Activated B cell treated with CpG ODN at 0.5 μM for 24 hours (primary cell): ENCODE data around the gene CRYL1. TPM values are rescaled to one million over a fixed set of nuclear protein-coding genes. Genes with fewer than 3 reads are reported as not detected.
A peak's percentile ranks its signal among the peaks of the same experiment; 100 is the strongest.

Experiments used
- ATAC-seq: fragments of 200-7000 bp; cut with Tn5 transposase; one replicate; pipeline ENCODE4 v1.10.0; 2021; ENCODE audit warnings: low read depth, mild to moderate bottlenecking, moderate library complexity
- CTCF ChIA-PET: fragments of 350-600 bp; sonication (Branson Sonifier 250); formaldehyde crosslinking; loops from one replicate; lab custom pipeline; 2021; ENCODE audit warnings: antibody characterized with exemption; lab: Charles Lee
- POLR2A ChIA-PET: fragments of 350-600 bp; sonication (Branson Sonifier 250); formaldehyde crosslinking; loops from one replicate; lab custom pipeline; 2021; ENCODE audit warnings: antibody characterized with exemption; lab: Charles Lee
- DNase-seq: peaks from one replicate; pipeline ENCODE4 v3.0.0; 2022
- H3K27ac Mint-ChIP-seq: one replicate; pipeline ENCODE4 v1.8.0; 2020; ENCODE audit warnings: mixed read lengths
- H3K27me3 Mint-ChIP-seq: one replicate; pipeline ENCODE4 v1.8.0; 2021; ENCODE audit warnings: mixed read lengths
- H3K36me3 Mint-ChIP-seq: one replicate; pipeline ENCODE4 v1.8.0; 2021; ENCODE audit warnings: low read depth, mixed read lengths
- H3K4me1 Mint-ChIP-seq: one replicate; pipeline ENCODE4 v1.8.0; 2021; ENCODE audit warnings: mixed read lengths
- H3K4me3 Mint-ChIP-seq: one replicate; pipeline ENCODE4 v1.8.0; 2020; ENCODE audit warnings: mild to moderate bottlenecking, mixed read lengths
- H3K9me3 Mint-ChIP-seq: one replicate; pipeline ENCODE4 v1.8.0; 2020; ENCODE audit warnings: mixed read lengths
- CTCF ChIP-seq: fragments of 200-600 bp; IDR thresholded peaks from one replicate; pipeline ENCODE4 v1.8.0; 2022; ENCODE audit warnings: antibody characterized with exemption, mild to moderate bottlenecking
- intact Hi-C: fragments of 100-400 bp; cut with micrococcal nuclease; formaldehyde crosslinking; loops from one replicate; pipeline ENCODE4 v1.15.1; 2024
- total RNA-seq: library from RNA; stranded (reverse); gene quantifications from 2 replicates; pipeline ENCODE4 v1.2.3, GENCODE V29; 2022

Gene CRYL1, protein sequence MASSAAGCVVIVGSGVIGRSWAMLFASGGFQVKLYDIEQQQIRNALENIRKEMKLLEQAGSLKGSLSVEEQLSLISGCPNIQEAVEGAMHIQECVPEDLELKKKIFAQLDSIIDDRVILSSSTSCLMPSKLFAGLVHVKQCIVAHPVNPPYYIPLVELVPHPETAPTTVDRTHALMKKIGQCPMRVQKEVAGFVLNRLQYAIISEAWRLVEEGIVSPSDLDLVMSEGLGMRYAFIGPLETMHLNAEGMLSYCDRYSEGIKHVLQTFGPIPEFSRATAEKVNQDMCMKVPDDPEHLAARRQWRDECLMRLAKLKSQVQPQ
- total RNA-seq = 9.2 and 9.6 TPM in 2 replicates

GRCh38 chr13:20525601-20526544, at the start of gene CRYL1:
TSS of gene CRYL1 (minus strand) at chr13:20525857. CDS start at chr13:20525794, 63 bp downstream.
- ChIA-PET POLR2A (interaction anchor here (0.7 to 2.9 kb wide), 5 partner anchors 15 to 308 kb away, joined by 3 to 36 read pairs (median 8); partner anchors contain the start of genes EEF1AKMT1 and IFT88), CTCF (interaction anchor here (0.6 to 2.1 kb wide), 2 partner anchors 10 to 21 kb away, joined by 3 to 5 read pairs; no protein-coding TSS in a partner anchor)
- Mint-ChIP-seq H3K9me3 (peaks cover under 1% of the 10 kb centered on the region), H3K27me3 (no peaks in the 10 kb centered on the region), H3K4me3 (peak within 1 kb of the TSS; percentile 87), H3K27ac (peak within 1 kb of the TSS; percentile 79), H3K4me1 (peaks cover 16% of the 10 kb centered on the region), H3K36me3 (no peaks in the 10 kb centered on the region)
- DNase-seq = peak; percentile 69
- TF ChIP-seq CTCF = no peak
- intact Hi-C loops = loop anchor here (1.0 to 10.0 kb wide), 7 partner anchors 18 to 1149 kb away; partner anchors contain the start of genes FGF9, XPO4 and ZMYM2
- ATAC-seq = peak; percentile 90

DNA sequence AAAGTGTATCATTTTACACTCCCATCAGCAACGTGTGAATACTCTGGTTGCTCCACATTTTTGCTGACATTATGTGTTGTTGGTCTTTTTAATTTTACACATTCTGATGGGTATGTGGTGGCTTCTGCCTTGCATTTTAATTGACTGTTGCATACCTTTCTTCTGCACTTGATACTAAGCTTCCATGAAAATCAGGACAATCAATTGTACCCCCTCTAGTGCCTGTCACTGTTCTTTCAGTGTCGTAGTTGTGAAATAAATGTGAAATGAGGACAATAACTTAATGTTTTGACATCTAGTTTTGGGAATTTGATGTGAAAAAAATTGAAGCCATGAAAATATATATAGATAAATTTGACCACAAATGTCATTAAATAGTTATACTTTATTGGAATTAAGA, 48.0 kb upstream of the CRYL1 start:
- intact Hi-C loops = no loop called here
- H3K27me3 Mint-ChIP-seq = no peaks in the 10 kb centered on the region
- peaks cover 2% of the 10 kb centered on the region for H3K4me1 Mint-ChIP-seq
- ATAC-seq (no peak), DNase-seq (no peak)
- peaks cover 2% of the 10 kb centered on the region for H3K9me3 Mint-ChIP-seq
- POLR2A ChIA-PET = no interaction called here
- peaks cover 43% of the 10 kb centered on the region for H3K36me3 Mint-ChIP-seq
- H3K27ac Mint-ChIP-seq = no peak overlapping the region
- CTCF ChIA-PET = no interaction called here
- no peak overlapping the region for H3K4me3 Mint-ChIP-seq
- TF ChIP-seq CTCF = no peak

DNA sequence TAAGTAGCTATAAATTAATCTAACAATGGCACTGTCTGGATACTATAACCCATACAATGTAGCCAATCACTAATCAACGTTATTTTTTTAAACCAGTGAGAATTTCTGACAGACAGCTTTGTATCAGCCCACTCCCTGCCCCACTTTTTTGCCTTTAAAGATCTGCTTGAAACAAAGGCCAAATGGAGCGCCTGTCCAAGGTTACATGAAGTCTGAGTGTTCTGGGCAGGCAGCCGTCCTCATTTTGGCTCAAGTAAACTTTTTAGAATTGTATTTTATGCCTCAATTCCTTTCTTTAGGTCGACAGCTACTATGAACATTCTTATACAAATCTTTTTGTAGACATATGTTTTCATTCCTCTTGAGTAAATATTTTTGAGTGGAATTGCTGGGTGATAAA, 47.5 kb upstream of the CRYL1 start:
- ChIA-PET POLR2A (no interaction called here), CTCF (no interaction called here)

DNA sequence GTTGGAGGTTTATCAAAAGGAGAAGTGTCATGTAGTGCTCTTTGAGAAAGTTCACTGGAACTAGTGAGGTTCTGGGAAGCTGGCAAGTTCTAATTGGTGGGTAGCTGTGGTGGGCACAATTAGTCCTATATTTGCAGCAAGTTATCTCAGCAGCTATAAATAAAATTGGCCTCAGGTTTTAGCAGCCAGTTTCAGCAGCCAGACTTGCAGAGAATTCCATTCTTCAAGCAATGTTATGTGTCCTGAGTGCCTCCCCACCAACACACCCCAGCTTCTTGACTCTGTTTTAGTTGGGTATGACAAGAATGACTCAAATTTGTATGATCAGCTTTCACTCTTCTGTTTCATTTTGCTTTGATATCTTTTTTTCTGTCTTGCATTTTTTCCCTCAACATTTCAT, 46.0 kb upstream of the CRYL1 start:
- Mint-ChIP-seq H3K27ac (no peak overlapping the region), H3K27me3 (no peaks in the 10 kb centered on the region), H3K4me3 (no peak overlapping the region), H3K4me1 (peaks cover 12% of the 10 kb centered on the region), H3K9me3 (peaks cover 2% of the 10 kb centered on the region), H3K36me3 (peaks cover 33% of the 10 kb centered on the region)
- TF ChIP-seq CTCF = no peak
- ChIA-PET POLR2A (no interaction called here), CTCF (no interaction called here)
- intact Hi-C loops = no loop called here
- DNase-seq = no peak
- ATAC-seq = no peak

More for the DNA sequence above, 47.5 kb upstream of the CRYL1 start:
- Mint-ChIP-seq H3K4me3 (no peak overlapping the region), H3K27ac (no peak overlapping the region), H3K4me1 (peaks cover 3% of the 10 kb centered on the region), H3K27me3 (no peaks in the 10 kb centered on the region), H3K36me3 (peaks cover 41% of the 10 kb centered on the region), H3K9me3 (peaks cover 2% of the 10 kb centered on the region)
- intact Hi-C loops = no loop called here
- TF ChIP-seq CTCF = no peak
- DNase-seq = no peak
- no peak for ATAC-seq

DNA sequence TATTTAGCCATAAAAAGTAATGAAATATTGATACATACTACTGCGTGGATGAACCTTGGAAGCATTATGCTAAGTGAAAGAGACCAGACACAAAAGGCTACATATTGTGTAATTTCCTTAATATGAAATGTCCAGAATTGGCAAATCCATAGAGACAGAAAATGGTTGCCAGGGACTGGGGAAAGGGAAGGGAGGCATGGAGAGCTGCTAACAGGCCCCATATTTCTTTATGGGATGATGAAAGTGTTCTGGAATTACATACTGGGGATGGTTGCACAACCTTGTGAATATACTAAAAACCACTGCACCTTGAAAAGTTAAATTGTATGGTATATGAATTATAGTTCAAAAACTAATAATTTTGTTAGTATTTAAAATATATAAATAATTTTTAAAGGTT, 44.9 kb upstream of the CRYL1 start:
- H3K4me1 Mint-ChIP-seq = peaks cover 18% of the 10 kb centered on the region
- POLR2A ChIA-PET = no interaction called here
- intact Hi-C loops = no loop called here
- peaks cover 23% of the 10 kb centered on the region for H3K36me3 Mint-ChIP-seq
- CTCF ChIA-PET = no interaction called here
- H3K27me3 Mint-ChIP-seq = no peaks in the 10 kb centered on the region
- TF ChIP-seq CTCF = no peak
- peaks cover 4% of the 10 kb centered on the region for H3K9me3 Mint-ChIP-seq
- no peak for DNase-seq
- no peak overlapping the region for H3K4me3 Mint-ChIP-seq
- no peak overlapping the region for H3K27ac Mint-ChIP-seq
- no peak for ATAC-seq
